Cerebellar nuclear complex (tissue), 1 donor: ENCODE measurements around the gene LTBP2.

Source experiments
- DNase-seq, 2 experiments: peaks; one replicate each; lab custom pipeline; 2025; lab: John Stamatoyannopoulos, UW

LTBP2 gene

GRCh38 chr14:74571901-74572725 lies 39.9 kb downstream of the LTBP2 start:
- DNase-seq: no peak

- no peak for DNase-seq
Measured at GRCh38 chr14:74571441-74571841, 40.6 kb downstream of the LTBP2 start.

GRCh38 chr14:74570696-74571095 lies 41.3 kb downstream of the LTBP2 start:
- DNase-seq: no peak

GRCh38 chr14:74569806-74570591 lies 42.0 kb downstream of the LTBP2 start:
- DNase-seq: no peak

GRCh38 chr14:74569387-74569786 lies 42.6 kb downstream of the LTBP2 start:
- no peak for DNase-seq

- no peak for DNase-seq
Measured at GRCh38 chr14:74568911-74569310, 43.1 kb downstream of the LTBP2 start.

GRCh38 chr14:74568380-74568649 lies 43.7 kb downstream of the LTBP2 start:
- no peak for DNase-seq

- no peak for DNase-seq
Measured at GRCh38 chr14:74567646-74568379, 44.2 kb downstream of the LTBP2 start.

- DNase-seq: no peak
Measured at GRCh38 chr14:74567219-74567618, 44.8 kb downstream of the LTBP2 start.

- DNase-seq: no peak
Measured at GRCh38 chr14:74566174-74567141, 45.6 kb downstream of the LTBP2 start.

- DNase-seq: no peak
Measured at GRCh38 chr14:74563586-74564159, 48.4 kb downstream of the LTBP2 start.

GRCh38 chr14:74563233-74563585 lies 48.8 kb downstream of the LTBP2 start:
- no peak for DNase-seq

GRCh38 chr14:74562515-74563232 lies 49.4 kb downstream of the LTBP2 start:
- no peak for DNase-seq

GRCh38 chr14:74558655-74559054 lies 53.4 kb downstream of the LTBP2 start:
- DNase-seq: no peak

GRCh38 chr14:74557691-74558090 lies 54.3 kb downstream of the LTBP2 start:
- no peak for DNase-seq

- DNase-seq: no peak
Measured at GRCh38 chr14:74555476-74556050, 56.5 kb downstream of the LTBP2 start.

- DNase-seq: no peak
Measured at GRCh38 chr14:74554742-74555362, 57.2 kb downstream of the LTBP2 start.

- DNase-seq: no peak
Measured at GRCh38 chr14:74552623-74553022, 59.4 kb downstream of the LTBP2 start.

GRCh38 chr14:74551431-74552371 lies 60.3 kb downstream of the LTBP2 start:
- no peak for DNase-seq
